HEK293 (cell line): ENCODE measurements around the gene DDTL.

Source experiments
- CTCF ChIA-PET: fragments of 350-600 bp; formaldehyde crosslinking; extraction: SDS; loops from one replicate; lab custom pipeline; 2021; ENCODE audit warnings: antibody characterized with exemption; lab: Yijun Ruan, JAX
- POLR2A ChIA-PET: fragments of 300-600 bp; formaldehyde crosslinking; extraction: SDS; loops from one replicate; lab custom pipeline; 2020; ENCODE audit warnings: antibody characterized with exemption, inconsistent platforms; lab: Yijun Ruan, JAX
- H3K27ac ChIP-seq: fragments of 200-500 bp; sonication (Bioruptor generic); 2 replicates; pipeline ENCODE4 v1.5.1; 2014; ENCODE audit warnings: low read depth, low read length, control low read depth, inconsistent platforms; ENCODE audit errors: extremely low read depth
- H3K36me3 ChIP-seq, 2 experiments: fragments of 200-500 bp in 1 of 2; sonication (Bioruptor generic) in 1 of 2; 1 replicate in 1 of 2; 2 replicates in 1 of 2; pipeline ENCODE4 v1.5.1; 2014 to 2017; ENCODE audit warnings: inconsistent platforms in 2 of 2, low read length in 2 of 2; ENCODE audit not compliant: control insufficient read depth in 2 of 2, insufficient read depth in 1 of 2
- H3K4me1 ChIP-seq: fragments of 200-500 bp; sonication (Bioruptor generic); 2 replicates; pipeline ENCODE4 v1.5.1; 2014; ENCODE audit warnings: mild to moderate bottlenecking, low read length, inconsistent platforms; ENCODE audit not compliant: control insufficient read depth, insufficient read depth
- H3K4me3 ChIP-seq: 2 replicates; pipeline ENCODE4 v1.5.1; 2011; ENCODE audit warnings: low read depth, mild to moderate bottlenecking, control low read depth, low read length, moderate library complexity
- H3K9me3 ChIP-seq: fragments of 200-500 bp; sonication (Bioruptor generic); 2 replicates; pipeline ENCODE4 v1.5.1; 2014; ENCODE audit warnings: low read depth, low read length, inconsistent platforms; ENCODE audit not compliant: control insufficient read depth, insufficient read depth
- BCL6B ChIP-seq: fragments of 450-650 bp; formaldehyde crosslinking; IDR thresholded peaks from 2 replicates; pipeline ENCODE4 v1.5.1; 2017; ENCODE audit warnings: missing biosample characterization, missing genetic modification characterization
- EGR2 ChIP-seq: fragments of 450-650 bp; formaldehyde crosslinking; IDR thresholded peaks from 2 replicates; pipeline ENCODE4 v1.5.1; 2016; ENCODE audit warnings: low read depth, missing biosample characterization, missing genetic modification characterization
- KLF16 ChIP-seq: fragments of 450-650 bp; formaldehyde crosslinking; IDR thresholded peaks from 2 replicates; pipeline ENCODE4 v1.5.1; 2017; ENCODE audit warnings: missing biosample characterization, missing genetic modification characterization
- KLF7 ChIP-seq: fragments of 450-650 bp; formaldehyde crosslinking; IDR thresholded peaks from 2 replicates; pipeline ENCODE4 v1.5.1; 2016; ENCODE audit warnings: missing biosample characterization, missing genetic modification characterization, borderline replicate concordance
- SALL2 ChIP-seq: fragments of 450-650 bp; formaldehyde crosslinking; IDR thresholded peaks from 2 replicates; pipeline ENCODE4 v1.5.0; 2017; ENCODE audit warnings: missing biosample characterization, mild to moderate bottlenecking, missing genetic modification characterization, borderline replicate concordance
- ZBTB11 ChIP-seq: fragments of 450-650 bp; formaldehyde crosslinking; conservative IDR thresholded peaks from 2 replicates; pipeline ENCODE4 v1.5.1; 2016; ENCODE audit warnings: low read depth, missing biosample characterization, missing genetic modification characterization
- ZBTB17 ChIP-seq: fragments of 450-650 bp; formaldehyde crosslinking; IDR thresholded peaks from 2 replicates; pipeline ENCODE4 v1.5.1; 2016; ENCODE audit warnings: missing biosample characterization, missing genetic modification characterization
- ZBTB48 ChIP-seq: fragments of 450-650 bp; formaldehyde crosslinking; IDR thresholded peaks from 2 replicates; pipeline ENCODE4 v1.5.1; 2016; ENCODE audit warnings: missing biosample characterization, missing genetic modification characterization
- ZFHX2 ChIP-seq: fragments of 450-650 bp; formaldehyde crosslinking; conservative IDR thresholded peaks from 2 replicates; pipeline ENCODE4 v1.5.1; 2016; ENCODE audit warnings: missing biosample characterization, missing genetic modification characterization
- ZNF112 ChIP-seq: fragments of 450-650 bp; formaldehyde crosslinking; IDR thresholded peaks from 2 replicates; pipeline ENCODE4 v1.5.0; 2017; ENCODE audit warnings: missing biosample characterization, missing genetic modification characterization
- ZNF148 ChIP-seq: fragments of 450-650 bp; formaldehyde crosslinking; IDR thresholded peaks from 2 replicates; pipeline ENCODE4 v1.5.0; 2017; ENCODE audit warnings: missing biosample characterization, missing genetic modification characterization, borderline replicate concordance
- ZNF155 ChIP-seq: fragments of 450-650 bp; formaldehyde crosslinking; IDR thresholded peaks from 2 replicates; pipeline ENCODE4 v1.5.1; 2016; ENCODE audit warnings: missing biosample characterization, missing genetic modification characterization
- ZNF16 ChIP-seq: fragments of 450-650 bp; formaldehyde crosslinking; IDR thresholded peaks from 2 replicates; pipeline ENCODE4 v1.5.1; 2016; ENCODE audit warnings: low read depth, missing biosample characterization, missing genetic modification characterization
- ZNF2 ChIP-seq: fragments of 450-650 bp; formaldehyde crosslinking; IDR thresholded peaks from 2 replicates; pipeline ENCODE4 v1.5.1; 2016; ENCODE audit warnings: missing biosample characterization, missing genetic modification characterization
- ZNF311 ChIP-seq: fragments of 450-650 bp; formaldehyde crosslinking; IDR thresholded peaks from 2 replicates; pipeline ENCODE4 v1.5.1; 2017; ENCODE audit warnings: missing biosample characterization, missing genetic modification characterization, borderline replicate concordance
- ZNF391 ChIP-seq: fragments of 450-650 bp; formaldehyde crosslinking; IDR thresholded peaks from 2 replicates; pipeline ENCODE4 v1.5.1; 2016; ENCODE audit warnings: low read depth, missing biosample characterization, missing genetic modification characterization, borderline replicate concordance
- ZNF521 ChIP-seq: fragments of 450-650 bp; formaldehyde crosslinking; IDR thresholded peaks from 2 replicates; pipeline ENCODE4 v1.5.1; 2017; ENCODE audit warnings: missing biosample characterization, mild to moderate bottlenecking, missing genetic modification characterization
- ZNF549 ChIP-seq: fragments of 450-650 bp; IDR thresholded peaks from 2 replicates; pipeline ENCODE4 v1.5.1; 2018; ENCODE audit warnings: missing biosample characterization, missing genetic modification characterization, mild to moderate bottlenecking, inconsistent platforms, moderate library complexity
- ZNF621 ChIP-seq: fragments of 450-650 bp; formaldehyde crosslinking; IDR thresholded peaks from 2 replicates; pipeline ENCODE4 v1.5.1; 2017; ENCODE audit warnings: missing biosample characterization, missing genetic modification characterization
- ZNF645 ChIP-seq: fragments of 450-650 bp; formaldehyde crosslinking; IDR thresholded peaks from 2 replicates; pipeline ENCODE4; 2016; ENCODE audit warnings: missing biosample characterization, missing genetic modification characterization
- ZNF785 ChIP-seq: fragments of 450-650 bp; formaldehyde crosslinking; IDR thresholded peaks from 2 replicates; pipeline ENCODE4 v1.5.1; 2016; ENCODE audit warnings: missing biosample characterization, missing genetic modification characterization
- ZSCAN30 ChIP-seq: fragments of 450-650 bp; IDR thresholded peaks from 2 replicates; pipeline ENCODE4 v1.5.1; 2018; ENCODE audit warnings: missing biosample characterization, mild to moderate bottlenecking, missing genetic modification characterization, moderate library complexity
- ZSCAN4 ChIP-seq: fragments of 450-650 bp; formaldehyde crosslinking; IDR thresholded peaks from 2 replicates; pipeline ENCODE4 v1.5.1; 2017; ENCODE audit warnings: missing biosample characterization, missing genetic modification characterization
- TF ChIP-seq, protein P1 (sequence below): fragments of 450-650 bp; formaldehyde crosslinking; IDR thresholded peaks from 2 replicates; pipeline ENCODE4 v1.5.1; 2016; ENCODE audit warnings: missing biosample characterization, missing genetic modification characterization

The DDTL gene

GRCh38 chr22:23970201-23970641, 3.5 kb downstream of the DDTL start:
- CTCF ChIA-PET = no interaction called here
- POLR2A ChIA-PET = interaction anchor here (1.1 kb wide), 1 partner anchor 74 kb away, joined by 3 read pairs; no protein-coding TSS in a partner anchor
- Histone ChIP-seq H3K4me3 (no peak overlapping the region), H3K4me1 (no peaks in the 10 kb centered on the region), H3K9me3 (no peaks in the 10 kb centered on the region), H3K27ac (no peak overlapping the region), H3K36me3 (peaks cover 0 to 33% of the 10 kb centered on the region in 2 experiments; a peak in 2 of 3 replicates)
- TF ChIP-seq SALL2 = 0 out of 2 replicates have a peak, but pooled peaks have one; percentile 27
- TF ChIP-seq KLF16 (tag by site-specific recombination) = peak; percentile 73; the same call in 1 of the 2 replicates
- TF ChIP-seq, protein P1, sequence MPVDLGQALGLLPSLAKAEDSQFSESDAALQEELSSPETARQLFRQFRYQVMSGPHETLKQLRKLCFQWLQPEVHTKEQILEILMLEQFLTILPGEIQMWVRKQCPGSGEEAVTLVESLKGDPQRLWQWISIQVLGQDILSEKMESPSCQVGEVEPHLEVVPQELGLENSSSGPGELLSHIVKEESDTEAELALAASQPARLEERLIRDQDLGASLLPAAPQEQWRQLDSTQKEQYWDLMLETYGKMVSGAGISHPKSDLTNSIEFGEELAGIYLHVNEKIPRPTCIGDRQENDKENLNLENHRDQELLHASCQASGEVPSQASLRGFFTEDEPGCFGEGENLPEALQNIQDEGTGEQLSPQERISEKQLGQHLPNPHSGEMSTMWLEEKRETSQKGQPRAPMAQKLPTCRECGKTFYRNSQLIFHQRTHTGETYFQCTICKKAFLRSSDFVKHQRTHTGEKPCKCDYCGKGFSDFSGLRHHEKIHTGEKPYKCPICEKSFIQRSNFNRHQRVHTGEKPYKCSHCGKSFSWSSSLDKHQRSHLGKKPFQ (tag by site-specific recombination) = peak; percentile 100
- 0 out of 2 replicates have a peak, but pooled peaks have one; percentile 12 for TF ChIP-seq ZNF155 (tag by site-specific recombination)
- TF ChIP-seq ZNF785 (tag by site-specific recombination) = peak; percentile 11; the same call in 1 of the 2 replicates
- 0 out of 2 replicates have a peak, but pooled peaks have one; percentile 56 for TF ChIP-seq KLF7 (tag by site-specific recombination)
- 0 out of 2 replicates have a peak, but pooled peaks have one; percentile 5 for TF ChIP-seq ZBTB48 (tag by site-specific recombination)
- no peak for TF ChIP-seq ZNF391 (tag by site-specific recombination)
- peak; percentile 38; the same call in 1 of the 2 replicates for TF ChIP-seq ZSCAN4
- TF ChIP-seq ZBTB11 (tag by site-specific recombination) = 0 out of 2 replicates have a peak, but pooled peaks have one; percentile 7
- 0 out of 2 replicates have a peak, but pooled peaks have one; percentile 16 for TF ChIP-seq ZNF311 (tag by site-specific recombination)
- TF ChIP-seq ZNF645 (tag by site-specific recombination) = no peak
- TF ChIP-seq ZNF621 (tag by site-specific recombination) = 0 out of 2 replicates have a peak, but pooled peaks have one; percentile 17
- 0 out of 2 replicates have a peak, but pooled peaks have one; percentile 5 for TF ChIP-seq ZNF112 (tag by site-specific recombination)
- TF ChIP-seq ZNF521 (tag by site-specific recombination) = peak; percentile 74; the same call in 1 of the 2 replicates
- no peak for TF ChIP-seq ZNF549 (tag by site-specific recombination)
- no peak for TF ChIP-seq ZBTB17 (tag by site-specific recombination)
- no peak for TF ChIP-seq ZNF16 (tag by site-specific recombination)
- 0 out of 2 replicates have a peak, but pooled peaks have one; percentile 58 for TF ChIP-seq ZNF148 (tag by site-specific recombination)
- TF ChIP-seq ZFHX2 (tag by site-specific recombination) = peak; percentile 81
- peak; percentile 64 for TF ChIP-seq EGR2 (tag by site-specific recombination)
- TF ChIP-seq BCL6B (tag by site-specific recombination) = peak; percentile 60; the same call in 1 of the 2 replicates
- no peak for TF ChIP-seq ZSCAN30
- peak; percentile 52; the same call in 1 of the 2 replicates for TF ChIP-seq ZNF2
